NCI-H128 (cell line): ENCODE data around the gene GRHPR.

Experiments used
- DNase-seq: peaks from one replicate; lab custom pipeline; 2025; ENCODE audit not compliant: unreplicated experiment; lab: John Stamatoyannopoulos, UW

Gene GRHPR

DNA sequence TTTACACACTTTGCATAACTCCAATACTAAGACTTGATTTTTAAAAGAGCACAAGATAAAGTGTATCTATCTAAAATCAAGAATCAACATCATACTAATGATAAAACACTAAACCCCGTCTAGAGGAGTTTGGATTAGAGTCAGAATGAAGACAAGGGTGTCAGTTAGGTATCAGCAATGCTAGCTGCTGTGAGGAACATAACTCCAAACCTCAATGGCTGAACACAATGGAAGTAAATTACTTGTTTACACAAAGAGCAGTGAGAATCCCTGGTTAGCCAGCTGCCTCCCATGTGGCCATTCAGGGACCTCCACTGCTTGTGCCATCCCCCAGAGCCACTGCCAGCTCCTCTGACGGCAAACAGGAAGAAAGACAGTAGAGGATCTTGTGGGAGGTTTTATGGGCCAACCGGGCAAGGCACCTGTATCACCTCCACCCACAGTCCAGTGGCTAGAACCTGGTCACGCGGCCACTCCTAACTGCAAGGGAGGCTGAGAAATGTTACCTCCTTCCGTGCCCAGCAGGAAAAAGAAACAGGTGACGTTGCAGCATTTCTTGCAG lies 24.0 kb upstream of the GRHPR start:
- no peak for DNase-seq

DNA sequence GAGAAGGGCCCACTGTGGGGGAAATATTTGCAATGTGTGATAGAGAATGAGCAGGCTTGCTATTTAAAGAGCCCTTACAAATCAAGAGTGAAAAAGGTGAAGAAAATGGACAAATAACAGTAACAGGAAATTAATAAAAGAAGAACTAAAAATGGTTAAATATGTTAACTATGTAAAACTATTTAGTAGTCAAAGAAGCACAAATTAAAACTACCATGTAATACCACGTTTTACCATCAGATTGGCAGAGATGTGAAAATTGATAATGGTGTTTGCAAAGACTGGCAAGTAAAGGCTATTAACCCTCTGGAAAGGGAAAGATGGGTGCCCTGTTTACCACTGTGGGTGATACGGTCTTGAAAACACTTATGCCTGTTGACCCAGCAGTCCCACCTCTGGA lies 23.2 kb upstream of the GRHPR start:
- DNase-seq, result no peak

DNA sequence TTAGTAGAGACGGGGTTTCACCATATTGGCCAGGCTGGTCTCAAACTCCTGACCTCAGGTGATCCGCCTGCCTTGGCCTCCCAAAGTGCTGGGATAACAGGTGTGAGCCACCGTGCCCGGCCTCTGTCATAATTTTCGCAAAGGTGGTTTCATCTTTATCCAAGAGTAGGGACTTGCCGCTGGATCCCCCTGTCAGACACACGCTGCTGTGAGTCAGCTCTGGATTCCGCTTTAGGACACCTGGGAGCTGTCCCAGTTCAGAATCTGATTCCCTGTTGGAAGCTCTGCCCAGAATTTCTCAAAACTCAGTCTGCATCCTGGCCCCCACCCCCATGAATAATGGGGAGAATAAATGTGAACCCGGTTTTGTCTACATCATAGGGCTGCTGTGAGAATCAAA lies 17.9 kb upstream of the GRHPR start:
- no peak for DNase-seq

DNA sequence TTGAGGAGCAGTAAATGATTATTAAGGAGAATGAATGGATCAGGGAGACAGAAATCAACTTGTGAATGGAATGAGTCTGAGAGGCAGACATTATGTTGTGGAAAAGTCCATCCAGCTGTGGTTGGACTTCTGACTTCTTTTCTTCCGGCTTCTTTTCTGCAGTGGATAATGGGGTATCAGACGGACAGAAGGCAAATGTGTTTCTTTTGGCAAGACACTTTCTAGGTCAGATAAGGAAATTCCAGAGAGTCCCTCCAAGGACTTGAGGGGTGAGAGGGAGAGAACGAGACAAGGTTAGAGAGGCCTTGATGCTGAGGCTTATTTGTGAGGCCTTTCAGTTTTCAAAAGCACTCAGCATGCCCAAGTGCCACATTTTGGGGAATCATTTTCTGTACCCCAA lies 17.1 kb upstream of the GRHPR start:
- no peak for DNase-seq

DNA sequence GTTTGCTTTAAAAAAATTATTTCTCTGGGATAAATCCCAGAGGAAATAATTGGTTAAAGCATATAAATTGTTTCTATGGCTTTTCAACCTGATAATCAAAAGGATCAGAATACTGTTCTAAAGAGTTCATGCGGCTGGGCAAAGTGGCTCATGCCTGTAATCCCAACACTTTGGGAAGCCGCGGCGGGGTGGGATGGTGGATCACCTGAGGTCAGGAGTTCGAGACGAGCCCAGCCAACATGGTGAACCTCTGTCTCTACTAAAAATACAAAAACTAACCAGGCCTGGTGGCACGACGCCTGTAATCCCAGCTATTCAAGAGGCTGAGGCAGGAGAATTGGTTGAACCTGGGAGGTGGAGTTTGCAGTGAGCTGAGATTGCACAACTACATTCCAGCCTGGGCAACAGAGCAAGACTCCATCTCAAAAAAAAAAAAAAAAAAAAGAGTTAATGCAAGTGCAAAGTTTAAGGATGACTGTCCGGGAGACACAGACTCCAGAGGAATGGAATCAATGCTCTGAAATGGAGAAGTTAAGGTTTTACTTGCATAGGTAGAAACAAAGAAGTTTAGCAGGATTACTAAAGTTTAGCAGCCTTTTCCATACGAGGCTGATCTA lies 16.6 kb upstream of the GRHPR start:
- DNase-seq, result no peak

DNA sequence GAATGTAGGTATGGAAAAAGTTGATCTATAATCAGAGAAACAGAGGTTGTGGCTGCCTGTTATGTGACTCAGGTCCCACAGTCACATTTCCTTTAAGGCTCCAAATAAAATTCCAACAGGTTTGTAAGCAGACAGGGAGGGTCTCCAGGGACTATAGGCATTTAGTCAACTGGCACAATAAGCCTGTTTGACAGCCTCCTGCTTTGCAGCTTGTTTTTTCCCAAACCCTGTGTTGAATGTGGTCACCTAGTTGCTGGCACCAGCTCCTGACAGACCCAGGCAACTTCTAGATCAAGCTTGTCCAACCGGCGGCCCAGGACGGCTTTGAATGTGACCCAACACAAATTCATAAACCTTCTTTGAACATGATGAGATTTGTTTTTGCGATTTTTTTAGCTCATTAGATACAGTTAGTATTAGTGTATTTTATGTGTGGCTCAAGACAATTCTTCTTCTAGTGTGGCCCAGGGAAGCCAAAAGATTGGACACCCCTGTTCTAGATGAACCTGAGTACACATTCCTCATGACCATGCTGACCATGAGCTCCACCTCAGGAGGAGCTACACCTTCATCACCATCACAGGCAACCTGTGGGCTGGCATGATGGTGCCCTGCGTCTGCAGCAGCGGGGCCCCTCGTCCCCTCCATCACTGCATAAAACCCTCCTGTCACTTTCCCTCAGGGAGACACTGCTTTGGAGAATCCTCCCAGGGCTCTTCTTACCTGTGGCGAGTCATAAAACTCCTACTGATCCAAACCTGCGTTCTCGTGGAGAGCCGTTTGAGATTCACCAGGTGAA lies 15.7 kb upstream of the GRHPR start:
- no peak for DNase-seq

DNA sequence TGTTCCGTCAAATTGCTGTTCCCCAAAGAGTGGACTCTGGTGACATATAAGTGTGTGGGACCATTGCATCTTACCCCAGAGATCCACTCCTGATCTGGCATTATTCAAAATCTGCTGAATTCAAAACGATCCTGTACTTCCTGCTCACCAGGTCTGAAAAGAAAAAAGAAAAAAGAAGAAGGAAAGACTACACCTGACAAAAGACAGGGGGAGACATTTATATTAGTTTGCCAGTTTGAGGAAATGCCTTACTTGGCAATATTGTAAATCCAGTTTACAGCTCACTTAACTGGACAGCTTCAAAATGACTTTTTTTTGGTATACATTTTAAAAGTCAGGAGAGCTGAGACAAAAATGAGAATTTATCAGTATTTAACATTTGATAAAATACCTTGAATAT lies 15.0 kb upstream of the GRHPR start:
- no peak for DNase-seq

DNA sequence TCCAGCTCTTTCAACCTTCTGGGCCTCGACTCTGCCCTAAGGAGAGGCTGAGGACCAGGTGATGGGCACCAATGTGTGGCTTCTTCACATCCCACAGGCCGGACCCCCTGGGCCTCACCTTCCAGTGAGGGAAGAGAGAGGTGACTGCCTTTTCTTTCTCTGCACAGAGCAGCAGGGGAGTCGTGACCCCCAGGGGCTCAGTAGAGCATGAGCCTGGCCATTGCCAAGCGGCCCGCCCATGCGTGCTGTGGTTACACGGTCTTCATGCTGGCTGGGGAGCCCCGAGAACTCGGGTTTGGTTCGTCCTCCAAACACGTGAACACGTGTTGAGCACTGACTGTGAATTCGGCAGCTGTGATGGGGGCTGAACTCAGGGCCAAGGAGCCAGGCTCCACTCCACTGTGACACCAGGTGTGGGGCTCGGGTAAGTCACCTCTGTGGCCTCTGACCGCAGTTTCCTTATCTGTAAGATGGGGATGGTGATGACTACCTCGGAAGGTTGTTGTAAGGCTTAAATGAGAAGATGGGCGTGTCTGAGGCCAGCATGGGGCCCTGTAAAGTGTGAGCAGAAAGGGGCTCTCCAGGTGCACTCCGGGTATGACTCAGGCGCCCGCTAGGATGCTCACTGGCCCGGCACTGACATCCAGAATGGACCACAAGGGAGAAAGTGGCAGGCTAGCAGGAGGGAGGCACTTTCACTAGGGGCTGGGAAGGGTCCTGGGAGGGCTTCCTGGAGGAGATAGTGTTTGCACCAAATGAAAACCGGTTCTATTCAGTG lies 13.4 kb upstream of the GRHPR start:
- no peak for DNase-seq

DNA sequence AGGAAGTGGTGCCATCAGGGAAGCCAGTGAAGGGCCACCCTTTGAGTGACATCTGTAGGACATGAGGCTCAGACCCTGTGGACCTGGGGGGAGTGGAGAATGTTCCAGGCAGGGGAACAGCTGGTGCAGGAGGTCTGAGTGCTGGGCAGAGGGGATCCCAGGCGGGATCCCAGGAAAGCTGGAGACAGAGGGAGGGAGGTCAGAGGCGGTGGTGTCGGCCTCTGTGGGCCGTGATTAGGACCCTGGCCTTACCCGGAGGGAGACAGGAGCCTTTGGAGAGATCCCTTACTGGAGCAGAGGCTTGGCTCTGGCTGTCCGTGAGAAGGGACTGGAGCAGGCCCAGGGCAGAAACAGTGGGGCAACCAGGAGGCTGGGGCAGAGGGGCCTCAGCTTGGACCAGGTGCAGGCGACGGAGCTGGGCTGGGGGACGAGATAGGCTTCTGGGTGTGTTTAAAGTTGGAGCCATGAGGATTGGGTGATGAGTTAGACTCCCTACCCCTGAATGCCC lies 12.1 kb upstream of the GRHPR start:
- DNase-seq, result no peak

DNA sequence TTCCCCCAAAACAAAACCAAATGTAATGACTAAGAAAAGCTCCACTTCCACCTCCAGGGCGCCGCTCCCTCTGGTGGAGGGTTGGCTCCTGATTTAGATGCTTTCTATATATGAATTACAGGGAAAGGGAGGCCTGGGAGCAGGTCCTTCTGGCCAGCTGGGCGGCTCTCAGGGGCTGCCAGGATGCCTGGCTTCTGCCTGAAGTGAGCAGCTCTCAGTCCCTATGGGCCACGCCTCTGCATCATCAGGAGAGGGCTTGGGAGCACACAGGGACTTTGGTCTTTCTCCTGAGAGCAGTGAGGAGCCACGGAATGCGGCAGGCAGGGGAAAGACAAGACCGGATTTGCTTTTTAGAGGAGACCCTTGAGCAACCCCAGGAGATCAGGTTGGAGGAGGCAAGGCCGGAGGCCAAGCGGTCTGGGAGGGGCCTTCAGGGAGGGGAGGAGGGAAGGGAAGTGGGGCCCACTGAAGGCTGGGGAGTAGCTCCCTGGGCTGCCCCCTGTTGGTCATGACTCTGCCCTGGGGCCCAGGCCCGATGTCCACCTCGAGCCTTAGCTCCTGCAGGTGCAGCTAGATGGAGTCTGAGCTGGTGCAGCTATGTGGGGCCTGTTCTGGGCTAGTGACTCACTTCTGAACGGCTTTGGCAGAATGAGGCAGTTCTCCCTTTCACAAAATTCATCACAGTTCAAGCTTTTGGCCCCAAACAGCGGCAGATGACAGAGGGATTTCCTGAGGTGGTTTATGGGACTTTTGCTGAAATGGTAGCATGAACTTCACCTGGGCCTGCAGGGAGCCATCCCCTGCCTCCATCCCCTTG lies 11.3 kb upstream of the GRHPR start:
- no peak for DNase-seq

DNA sequence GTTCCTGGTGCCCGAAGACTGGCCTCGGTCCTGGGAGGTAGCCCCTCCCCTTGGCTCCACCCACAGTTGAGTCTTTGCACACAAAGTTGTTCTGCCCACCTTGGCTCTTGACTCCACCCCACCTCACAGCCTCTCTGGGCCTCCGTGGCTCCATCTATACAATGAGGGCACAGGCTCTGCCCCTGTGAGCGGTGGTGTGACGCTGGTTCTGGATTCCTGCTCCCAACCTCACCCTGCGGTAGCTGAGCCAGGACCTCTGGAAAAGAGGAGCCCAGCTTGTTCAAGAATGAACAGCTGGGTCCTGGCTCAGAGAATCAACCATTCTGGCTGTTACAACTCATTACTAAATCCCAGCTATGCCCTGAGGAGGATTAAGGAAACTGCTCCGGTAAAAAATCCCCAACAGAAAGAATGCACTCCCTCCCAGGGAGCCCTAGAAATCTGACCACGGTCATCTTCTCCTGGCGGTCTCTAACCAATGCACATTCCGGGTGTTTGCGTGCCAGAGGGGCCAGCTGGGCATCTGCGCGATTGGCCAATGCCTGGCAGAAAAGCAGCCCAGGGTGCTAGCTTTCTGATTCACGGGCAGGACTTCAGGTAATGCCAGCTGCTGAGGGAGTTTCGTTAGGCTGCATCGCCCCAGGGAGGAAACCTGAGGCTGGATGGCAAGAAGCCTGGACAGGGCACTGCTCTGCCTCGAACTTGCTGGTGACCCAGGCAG lies 9.9 kb upstream of the GRHPR start:
- DNase-seq, result no peak

DNA sequence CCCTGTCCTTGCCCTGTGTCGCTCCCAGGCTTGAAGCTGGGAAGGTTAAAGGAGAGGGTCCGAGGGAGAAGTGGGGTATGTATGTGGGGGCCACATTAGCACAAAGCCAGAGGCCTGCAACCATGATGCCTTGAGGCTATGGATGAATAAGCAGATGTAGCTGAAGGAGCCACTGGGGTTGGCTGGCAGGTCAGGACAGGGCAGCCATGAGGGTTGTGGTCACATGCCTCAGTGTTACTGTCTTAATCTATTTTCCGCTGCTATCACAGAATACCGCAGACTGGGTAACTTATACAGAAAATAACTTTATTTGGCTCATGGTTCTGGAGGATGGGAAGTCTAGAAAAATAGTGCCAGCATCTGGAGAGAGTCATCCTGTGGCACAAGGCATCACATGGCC lies 9.2 kb upstream of the GRHPR start:
- DNase-seq, result no peak

DNA sequence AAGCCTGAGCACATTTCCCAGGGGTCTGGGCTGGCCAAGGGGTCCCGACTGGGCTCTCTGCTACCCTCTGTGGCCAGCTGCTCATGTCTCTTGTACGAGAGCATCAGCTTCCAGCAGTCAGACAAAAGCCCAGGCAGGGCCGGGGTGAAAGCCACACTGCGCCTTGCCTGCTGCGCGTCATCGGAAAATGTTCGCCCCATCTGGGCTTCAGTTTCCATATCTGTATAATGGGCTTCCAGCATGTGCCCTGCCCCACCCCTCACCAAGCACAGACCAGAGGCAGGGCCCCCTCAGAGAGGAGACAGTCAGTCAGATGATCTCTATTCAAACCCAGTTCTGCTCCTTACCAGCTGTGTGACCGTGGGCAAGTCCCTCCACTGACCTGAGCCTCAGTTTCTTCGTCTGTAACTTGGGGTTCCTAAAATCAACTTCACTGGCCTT lies 8.0 kb upstream of the GRHPR start:
- no peak for DNase-seq

DNA sequence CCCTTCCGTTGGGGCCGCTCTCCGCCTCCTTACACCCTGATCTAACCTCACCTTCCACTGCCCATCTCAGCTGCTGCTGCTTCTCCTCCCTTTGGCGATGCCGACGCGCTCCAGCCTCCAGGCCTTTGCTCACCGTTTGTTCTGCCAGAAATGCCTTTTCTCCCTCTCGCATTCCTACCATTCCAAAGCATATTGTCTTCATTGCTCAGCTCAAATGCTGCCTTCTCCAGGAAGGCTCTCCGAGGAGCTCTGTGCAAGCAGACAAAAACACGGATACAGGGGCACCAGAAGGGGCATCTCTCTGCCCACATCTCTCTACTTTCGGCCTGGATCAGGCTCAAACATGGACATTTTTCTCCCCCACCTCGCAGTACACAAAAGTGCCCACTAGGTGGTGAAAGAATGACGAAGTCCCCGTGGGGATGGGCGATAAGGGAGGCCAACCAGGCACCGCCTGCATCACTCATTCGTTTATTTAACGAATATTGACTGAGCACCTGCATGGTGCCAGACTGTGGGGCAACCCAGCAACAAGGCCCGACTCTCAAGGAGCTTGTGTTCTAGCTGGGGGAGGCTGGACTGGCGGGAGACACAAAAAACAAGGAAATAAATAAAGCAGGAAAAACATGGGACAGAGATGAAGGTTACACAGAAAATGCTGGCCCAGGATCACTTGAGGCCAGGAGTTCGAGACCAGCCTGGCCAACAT lies 7.3 kb upstream of the GRHPR start:
- peak; percentile 52 for DNase-seq

DNA sequence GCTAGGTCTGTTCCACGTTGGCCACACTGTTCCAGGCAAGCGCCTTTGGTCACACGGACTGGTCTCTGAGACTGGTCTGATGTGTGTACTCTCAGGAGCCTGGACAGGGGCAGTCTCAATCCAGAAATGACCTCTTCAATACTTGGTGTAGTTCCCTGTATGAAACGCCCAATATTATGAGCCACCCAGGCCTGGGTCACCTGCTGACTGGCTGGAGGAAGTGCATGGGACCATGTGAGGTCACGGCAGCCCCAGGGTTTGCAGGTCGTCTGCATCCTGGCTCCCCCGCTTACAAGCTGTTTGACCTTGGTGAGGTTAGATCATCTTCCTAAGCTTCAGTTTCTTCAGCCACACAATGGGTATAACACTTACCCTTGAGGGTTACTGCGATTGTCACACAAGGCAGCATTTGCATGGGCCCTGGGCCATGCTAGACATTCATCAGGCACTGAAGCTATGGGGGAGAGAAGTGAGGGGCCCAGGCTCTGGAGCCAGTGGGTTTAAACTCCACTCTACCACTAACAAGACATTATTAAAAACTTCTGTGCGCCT lies 5.2 kb upstream of the GRHPR start:
- DNase-seq, result no peak

DNA sequence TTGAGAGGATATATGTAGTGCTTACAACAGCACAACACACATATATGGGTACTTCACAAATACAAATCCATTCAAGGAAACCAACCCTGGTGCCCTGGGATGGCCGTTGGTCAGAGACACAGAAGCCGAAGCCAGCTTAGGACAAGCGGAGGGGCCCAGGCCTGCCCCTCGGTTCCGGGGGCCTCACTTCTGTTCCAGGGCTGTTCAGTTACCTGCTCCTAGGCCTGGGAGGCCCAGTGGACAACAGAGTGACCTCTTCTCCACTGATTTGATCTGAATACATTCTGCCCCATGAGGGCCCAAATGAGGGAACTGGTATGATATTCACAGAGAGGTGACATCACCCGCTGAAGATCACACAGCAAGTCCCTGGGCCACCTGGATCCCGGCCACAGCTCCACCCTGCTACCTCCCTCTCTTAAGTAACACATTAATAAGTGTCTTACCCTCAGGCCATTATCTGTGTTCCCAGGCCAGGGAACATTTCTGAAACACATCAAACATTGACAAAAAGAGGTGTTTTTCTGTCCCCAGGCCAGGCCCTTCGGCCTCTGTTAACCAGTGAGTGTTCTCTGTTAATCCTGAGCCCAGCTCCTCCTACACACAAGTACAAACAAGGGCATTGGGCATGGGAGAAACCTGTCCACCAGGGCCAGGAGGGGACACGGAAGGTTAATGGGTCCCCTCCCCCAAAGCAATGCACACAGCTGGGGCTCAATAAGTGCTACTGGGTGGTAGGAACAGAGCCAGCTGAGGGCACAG lies 4.5 kb upstream of the GRHPR start:
- DNase-seq, result no peak

DNA sequence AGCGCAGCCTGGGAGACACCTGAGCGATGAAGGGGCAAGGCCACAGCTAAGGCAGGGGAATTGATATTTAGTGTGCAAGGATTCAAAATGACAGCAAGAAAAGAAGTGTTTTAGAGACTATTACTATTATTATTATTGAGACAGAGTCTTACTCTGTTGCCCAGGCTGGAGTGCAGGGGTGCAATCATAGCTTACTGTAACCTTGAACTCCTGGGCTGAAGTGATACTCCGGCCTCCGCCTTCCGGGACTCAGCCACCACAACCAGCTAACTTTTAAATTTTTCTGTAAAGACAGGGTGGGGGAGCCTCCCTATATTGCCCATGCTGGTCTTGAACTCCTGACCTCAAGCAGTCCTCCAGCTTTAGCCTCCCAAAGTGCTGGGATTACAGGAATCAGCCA lies 3.3 kb upstream of the GRHPR start:
- no peak for DNase-seq
